GOT3 (cell line): Measurements from ENCODE around the gene PROK1.
"Not testable (repeated sequence)": the region's sequence is repeated elsewhere in the genome, so short reads cannot be mapped to it uniquely, and the experiment has no call there.

Source experiments
- DNase-seq: peaks from one replicate; lab custom pipeline; 2025; ENCODE audit warnings: mixed read lengths; lab: John Stamatoyannopoulos, UW

The PROK1 gene

DNA sequence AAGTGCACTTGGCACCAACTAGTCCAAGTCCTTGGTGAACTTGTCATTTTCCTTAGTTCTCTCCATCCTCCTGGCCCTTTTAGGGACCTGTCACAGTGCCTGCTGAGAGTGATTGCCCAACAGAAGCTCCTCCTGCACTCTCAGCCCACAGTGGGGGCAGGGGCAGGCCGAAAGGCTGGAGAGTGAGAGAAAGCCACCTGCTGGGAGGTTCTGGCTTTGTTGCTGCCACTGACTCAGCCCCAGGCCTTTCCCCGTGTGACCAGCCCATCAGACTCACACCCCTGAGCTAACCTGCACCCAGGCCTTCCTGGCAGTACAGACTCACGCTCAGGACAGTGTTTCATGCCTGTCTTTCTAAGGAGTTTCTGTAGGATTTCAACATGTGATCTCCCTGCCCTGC lies 17.1 kb upstream of the PROK1 start:
- no peak for DNase-seq

DNA sequence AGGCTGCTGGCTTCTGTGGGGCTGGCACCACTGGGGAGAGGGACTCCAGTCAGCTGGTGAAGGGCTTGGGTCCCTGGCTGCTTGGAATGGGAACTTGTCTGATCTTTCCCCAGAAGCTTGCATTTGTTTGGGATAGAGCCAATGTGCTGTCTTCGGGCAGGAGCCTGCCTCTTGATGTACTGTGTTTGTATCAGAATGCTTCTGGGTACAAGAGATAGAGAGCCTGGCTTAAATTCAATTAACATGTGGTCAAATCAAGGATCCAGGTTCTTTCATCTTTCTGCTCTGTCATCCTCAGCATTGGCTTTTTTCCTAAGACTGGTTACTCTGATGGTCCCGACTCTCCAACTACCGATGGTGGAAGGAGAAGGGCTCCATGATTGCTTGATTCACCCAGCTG lies 16.0 kb upstream of the PROK1 start:
- no peak for DNase-seq

DNA sequence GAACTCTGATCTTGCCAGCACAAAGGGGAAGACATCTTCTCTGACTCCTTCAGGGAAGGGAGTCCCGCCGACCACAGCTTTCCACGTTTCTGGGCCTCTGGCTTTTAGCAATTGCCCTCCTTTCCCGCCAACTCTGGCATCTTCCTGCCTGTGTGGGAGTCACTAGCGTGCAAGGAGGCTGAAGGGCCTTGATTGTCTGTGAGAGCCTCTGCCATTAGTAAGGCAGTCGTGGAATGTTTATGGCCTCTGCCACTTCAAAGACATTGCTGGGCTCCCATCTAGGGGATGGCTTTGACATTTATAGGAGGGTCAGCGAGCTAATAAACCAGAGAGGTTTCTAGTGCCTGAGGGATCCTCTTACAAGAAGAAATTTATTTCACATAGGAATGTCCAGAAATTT lies 14.3 kb upstream of the PROK1 start:
- DNase-seq: no peak

DNA sequence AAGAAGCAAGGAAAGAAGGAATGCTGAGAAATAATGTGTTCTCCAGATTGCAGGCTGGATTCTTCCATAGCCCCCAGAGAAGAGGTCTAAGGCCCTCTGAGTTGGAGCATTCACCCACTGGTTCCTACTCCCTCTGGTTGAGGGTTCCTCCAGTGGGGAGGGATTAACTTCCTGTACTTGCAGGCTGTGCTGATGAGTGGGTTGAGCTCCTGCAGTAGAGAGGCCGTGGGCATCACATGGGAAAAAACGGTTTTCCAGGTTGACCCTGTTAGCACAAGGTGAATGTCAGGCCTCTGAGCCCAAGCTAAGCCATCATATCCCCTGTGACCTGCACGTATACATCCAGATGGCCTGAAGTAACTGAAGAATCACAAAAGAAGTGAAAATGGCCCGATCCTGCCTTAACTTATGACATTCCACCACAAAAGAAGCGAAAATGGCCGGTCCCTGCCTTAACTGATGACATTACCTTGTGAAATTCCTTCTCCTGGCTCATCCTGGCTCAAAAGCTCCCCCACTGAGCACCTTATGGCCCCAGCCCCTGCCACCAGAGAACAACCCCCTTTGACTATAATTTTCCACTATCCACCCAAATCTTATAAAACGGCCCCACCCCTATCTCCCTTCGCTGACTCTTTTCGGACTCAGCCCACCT lies 13.2 kb upstream of the PROK1 start:
- not testable (repeated sequence) for DNase-seq

DNA sequence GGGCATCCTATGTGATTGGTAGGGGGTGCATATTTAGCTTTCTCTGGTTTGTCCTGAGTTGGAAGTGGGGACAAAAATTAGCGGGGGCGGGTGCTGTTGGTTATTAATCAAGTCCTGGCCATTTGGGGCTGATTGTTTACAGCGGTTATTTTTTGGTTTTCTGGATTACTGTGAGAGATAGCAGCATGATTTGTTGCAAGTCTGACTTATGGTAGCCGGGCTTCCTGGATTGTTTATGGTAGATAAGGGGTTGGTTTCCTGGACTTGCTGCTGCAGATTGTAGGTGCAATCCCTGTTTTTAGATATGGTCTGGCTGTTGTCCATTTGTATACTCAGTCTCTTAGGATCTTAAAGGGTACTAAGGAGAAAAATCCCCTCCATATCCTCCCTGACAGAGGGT lies 12.1 kb upstream of the PROK1 start:
- DNase-seq: no peak

DNA sequence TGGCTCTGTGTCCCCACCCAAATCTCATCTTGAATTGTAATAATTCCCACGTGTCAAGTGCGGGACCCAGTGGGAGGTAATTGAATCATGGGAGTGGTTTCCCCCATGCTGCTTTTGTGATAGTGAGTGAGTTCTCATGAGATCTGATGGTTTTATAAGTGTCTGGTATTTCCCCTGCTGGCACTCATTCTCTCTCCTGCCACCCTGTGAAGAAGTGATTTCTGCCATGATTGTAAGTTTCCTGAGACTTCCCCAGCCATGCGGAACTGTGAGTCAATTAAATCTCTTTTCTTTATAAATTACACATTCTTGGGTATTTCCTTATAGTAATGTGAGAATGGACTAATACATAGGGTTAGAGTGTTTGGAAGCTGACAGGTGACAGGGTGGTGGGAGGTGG lies 11.1 kb upstream of the PROK1 start:
- not testable (repeated sequence) for DNase-seq

DNA sequence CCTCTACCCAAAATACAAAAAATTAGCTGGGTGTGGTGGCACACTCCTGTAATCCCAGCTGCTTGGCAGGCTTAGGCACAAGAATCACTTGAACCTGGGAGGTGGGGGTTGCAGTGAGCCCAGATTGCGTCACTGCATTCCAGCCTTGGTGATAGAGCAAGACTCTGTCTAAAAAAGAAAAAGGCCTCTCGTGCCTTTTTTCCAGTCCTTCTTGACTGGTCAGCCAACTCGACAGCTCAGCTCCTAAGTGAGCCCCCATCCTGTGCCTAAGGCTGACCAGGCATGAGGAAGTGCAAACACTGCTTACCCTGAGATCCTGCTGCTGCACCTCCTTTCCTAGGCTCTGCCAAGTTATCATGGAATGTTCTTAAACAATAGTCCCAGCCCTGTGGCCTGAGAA lies 10.1 kb upstream of the PROK1 start:
- no peak for DNase-seq

DNA sequence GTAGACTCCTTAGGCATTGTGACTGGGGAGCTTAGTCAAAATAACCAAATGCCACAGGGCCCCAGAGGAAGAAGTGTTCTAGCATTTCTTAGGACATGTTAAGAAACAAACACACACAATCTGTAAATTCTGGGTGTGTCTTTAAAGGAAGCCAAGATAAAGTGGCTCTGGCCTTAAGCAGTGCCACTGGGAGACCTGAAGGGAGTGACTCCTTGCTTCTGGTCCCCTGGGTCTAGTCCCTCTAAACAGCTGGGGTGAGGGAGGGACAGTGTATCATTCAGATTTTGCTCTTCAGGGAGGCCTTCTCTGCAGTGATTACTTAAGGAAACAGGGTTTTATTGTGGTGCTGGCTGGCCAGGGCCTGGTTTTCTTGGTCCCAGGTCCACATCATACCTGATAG lies 9.1 kb upstream of the PROK1 start:
- no peak for DNase-seq

DNA sequence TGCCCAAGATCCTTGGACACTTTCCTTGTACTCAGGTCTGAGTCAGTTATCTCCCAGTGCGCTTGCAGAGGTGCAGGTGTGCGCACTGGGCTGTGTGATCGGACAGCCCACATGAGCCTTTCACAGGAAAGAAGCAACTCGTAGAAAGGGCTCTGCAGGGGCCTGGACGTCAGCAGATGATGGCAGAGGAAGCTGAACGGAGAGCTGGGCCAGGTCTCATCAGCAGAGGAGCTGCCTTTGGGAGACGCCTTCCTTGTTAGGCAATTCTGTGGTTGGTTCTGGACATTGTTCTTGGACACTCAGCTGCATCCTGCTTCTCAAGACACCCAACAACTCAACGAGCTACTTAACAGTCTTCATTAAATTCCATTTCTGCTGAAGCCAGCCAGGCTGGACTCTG lies 7.5 kb upstream of the PROK1 start:
- DNase-seq: no peak

DNA sequence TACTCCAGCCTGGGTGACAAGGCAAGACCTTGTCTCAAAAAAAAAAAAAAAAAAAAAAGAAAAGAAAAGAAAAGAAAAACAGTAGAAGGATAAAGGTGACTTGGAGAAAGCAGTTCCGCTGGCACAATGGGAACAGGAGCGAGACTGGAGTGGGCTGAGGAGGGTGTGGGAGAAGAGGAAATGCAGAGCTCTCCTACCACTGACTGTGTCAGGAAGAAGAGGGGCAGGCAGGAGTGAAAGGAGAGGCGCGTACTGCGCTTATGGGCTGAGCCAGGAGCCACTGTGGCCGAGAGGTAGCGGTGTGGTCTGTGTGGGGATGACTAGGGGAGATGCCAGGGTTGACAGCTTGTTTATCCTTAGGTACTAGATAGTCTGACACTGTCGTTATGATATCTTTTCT lies 6.4 kb upstream of the PROK1 start:
- DNase-seq: no peak

DNA sequence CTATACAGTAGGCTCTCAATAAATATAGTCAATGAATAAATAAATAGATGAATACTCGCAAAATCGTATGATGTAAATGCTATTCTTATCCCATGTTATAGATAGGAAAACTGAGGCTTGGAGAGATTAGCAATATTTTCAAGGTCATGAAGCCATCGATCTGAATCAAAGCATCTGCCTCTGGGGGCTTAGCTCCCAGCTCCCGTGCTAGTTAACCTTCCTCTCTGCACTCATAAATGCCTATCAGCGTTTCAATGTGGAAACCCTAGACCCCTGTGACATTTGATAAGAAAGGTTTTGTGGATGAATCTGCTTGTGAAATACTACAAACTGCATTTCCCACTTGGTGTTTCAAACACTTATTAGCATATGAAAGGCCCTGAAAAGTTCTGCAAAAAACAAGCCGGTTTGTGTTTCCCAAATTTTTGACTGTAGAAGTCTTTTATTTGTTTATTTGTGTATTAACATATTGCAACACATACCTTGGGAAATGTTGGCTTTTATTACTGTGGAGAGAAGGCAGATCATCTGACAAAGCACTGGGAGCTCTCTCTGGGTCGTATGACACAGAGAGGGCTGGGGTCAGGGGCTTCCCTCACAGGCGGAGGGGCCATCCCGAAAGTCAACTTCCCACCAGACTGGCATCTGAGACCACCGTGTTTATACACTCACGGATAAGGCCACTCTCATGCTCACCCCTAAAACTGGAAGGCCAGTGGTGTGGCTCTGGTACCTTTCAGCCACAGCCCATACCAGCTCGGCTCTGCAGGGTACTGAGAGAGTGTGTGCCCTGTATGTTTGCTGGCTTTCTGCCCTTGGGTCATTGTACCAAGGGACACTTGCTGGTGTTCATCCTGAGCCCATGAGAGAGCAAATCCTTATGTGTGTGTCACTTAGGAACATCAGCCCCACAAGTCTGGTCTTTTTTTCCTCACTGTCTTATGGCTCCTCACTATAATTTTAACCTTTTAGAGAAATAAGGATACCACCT lies 993 bp upstream of the PROK1 start:
- DNase-seq: no peak

DNA sequence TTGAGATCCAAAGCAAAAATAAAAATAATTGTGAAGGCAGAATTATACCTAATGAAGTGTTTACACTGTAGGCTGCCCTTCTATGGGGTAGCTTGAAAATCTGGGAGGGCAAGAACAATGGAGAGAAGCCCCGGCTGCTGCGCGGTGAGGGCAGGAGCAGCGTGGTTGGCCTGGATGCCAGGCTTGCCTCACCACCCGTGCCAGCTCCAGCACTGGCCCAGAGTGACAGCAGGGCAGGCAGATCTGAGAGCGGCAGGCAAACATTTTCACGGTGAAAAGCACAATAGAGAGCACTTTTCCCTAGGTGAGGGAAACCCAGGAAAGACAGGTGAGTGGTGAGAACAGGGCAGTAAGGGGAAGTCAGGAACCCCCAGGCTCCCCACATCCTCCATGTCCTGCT lies 1.4 kb downstream of the PROK1 start:
- DNase-seq: no peak

DNA sequence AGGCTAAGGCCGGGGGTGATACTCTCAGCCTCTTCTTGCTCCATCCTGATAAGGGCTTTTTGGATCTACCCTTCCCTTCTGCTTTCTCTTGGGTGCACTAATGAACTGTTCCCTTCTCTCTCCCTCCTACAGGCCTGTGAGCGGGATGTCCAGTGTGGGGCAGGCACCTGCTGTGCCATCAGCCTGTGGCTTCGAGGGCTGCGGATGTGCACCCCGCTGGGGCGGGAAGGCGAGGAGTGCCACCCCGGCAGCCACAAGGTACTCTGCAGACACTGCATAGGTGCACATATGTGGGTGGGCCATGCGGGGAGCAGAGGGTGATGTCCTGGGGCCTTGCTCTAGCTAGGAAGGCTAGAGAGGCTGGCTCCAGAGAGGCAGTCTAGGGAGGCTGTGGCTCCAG lies 2.9 kb downstream of the PROK1 start:
- DNase-seq: no peak

DNA sequence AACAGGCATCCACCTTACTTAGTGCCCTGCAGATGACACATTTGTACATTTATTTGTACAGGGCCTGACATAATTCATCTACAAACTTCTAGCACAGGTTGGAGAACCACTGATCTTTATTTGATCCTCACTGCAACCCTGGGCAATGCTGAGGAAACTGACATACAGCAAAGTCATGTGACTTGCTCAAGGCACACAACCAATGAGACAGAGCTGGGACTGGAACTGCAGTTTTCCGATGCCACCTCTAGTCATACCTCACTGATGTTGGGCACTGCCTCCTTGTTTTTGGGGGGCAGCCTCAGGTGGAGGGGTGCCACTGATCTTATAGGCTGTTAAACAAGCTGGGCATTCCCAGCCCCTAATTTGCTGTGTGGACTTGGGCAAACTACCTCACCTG lies 3.4 kb downstream of the PROK1 start:
- DNase-seq: no peak

DNA sequence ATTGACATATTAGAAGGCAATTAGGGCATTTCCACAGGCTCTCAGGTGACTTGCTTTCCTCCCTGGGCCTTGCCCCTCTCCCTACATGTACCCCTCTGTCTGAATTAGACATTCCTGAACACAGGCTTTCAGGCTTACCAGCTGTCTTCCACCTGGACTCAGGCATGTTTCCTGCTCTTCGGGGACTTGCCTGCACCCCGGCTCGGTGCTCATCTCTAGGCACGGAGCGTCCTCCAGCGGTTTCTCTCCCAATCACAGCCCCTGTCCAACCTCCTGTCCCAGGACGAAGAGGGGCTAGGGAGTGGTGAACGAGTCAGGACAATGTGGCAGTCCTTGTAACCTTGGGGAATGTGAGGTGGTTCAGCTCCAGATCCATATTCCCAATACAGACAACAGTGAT lies 4.2 kb downstream of the PROK1 start:
- no peak for DNase-seq

DNA sequence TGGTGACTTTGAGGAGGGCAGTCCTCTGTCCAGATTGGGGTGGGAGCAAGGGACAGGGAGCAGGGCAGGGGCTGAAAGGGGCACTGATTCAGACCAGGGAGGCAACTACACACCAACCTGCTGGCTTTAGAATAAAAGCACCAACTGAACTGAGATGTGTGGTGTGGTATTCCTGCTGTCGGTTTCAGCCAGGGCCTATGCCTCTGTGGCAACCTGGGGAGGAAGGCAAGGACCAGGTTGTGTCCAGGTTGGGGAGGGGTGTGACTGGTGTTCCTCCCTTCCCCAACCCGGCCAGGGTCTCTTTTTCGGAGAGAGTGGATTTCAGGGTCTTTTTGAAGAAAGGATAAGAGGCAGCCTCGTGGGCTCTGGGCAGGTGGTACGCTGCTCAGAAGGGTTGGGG lies 6.3 kb downstream of the PROK1 start:
- DNase-seq: no peak

DNA sequence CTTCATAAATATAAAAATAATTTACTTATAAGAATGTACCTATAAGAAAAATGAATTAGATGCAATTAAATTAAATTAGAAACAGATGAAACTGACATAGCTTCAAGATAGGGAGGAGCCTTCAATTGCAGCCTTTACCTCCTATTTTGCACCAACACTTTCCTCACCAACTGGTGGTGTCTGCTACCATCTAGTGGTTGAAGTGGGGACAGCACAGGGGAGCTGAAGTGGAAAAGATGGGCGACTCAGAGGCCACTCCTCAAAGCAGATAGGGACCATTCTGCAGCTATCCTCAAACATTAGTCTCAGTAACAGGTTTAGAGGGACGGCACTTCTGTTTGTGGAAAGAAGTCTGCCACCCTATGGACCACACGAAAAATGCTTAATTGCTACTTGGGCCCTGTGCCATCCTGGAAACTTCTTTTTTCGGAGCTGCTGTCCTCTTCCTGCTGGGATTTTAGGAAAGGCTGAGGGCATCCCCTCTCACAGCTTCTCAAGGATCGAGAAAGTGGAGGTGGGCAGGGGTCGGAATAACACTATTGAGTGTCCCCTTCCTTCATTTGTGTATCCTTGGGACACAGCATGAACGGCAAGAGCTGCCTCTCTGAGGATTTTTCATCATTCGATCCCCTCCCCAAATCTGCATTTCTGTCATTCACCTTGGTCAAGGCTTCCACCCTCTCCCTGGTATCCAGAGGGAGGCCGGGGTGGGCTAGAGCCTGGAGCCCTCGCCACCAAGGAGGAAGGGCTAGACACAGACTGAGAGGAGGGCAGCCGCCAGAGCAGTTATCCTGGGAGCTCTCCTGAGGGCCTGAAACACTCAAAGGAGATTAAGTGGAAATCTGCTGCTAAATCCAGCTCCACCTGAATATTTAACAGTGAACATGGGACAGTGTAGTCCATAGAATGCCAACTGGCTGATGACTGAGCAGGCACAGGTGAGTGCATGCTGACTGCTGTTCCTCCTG lies 9.6 kb downstream of the PROK1 start:
- DNase-seq: peak; percentile 13

DNA sequence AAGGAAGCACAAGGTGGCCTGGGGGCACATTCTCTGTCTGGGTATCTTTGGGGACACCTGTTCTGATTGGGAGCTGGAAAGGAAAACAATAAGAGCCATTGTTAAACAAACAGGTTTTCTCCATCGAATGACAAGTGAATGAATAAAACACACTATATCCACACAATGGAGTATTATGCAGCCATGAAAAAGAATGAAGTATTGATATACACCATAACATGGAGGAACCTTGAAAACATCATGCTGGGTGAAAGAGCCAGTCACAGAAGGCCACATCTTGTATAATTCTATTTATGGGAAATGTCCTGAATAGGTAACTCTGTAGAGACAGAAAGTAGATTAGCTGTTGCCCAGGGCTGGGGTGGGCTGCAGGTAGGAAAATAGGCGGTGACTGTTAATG lies 11.1 kb downstream of the PROK1 start:
- no peak for DNase-seq

DNA sequence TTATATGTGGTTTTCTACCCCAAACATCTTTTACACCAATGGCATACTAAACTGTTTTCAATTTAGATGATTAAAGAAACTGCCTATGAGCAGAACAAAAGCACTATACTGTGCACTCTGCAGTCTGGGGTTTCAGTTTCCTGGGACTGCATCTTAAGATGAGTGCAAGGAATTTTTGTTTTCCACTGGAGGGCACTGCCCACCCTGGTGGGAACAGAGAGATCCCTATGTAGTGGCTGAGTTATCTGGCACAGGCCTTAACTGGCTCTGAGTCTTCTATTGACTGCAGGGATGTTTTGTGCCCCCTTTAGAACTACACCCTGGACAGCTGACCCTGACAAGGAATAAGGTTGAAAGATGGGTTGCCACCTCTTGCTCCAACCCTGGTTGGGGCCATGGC lies 12.0 kb downstream of the PROK1 start:
- DNase-seq: no peak

DNA sequence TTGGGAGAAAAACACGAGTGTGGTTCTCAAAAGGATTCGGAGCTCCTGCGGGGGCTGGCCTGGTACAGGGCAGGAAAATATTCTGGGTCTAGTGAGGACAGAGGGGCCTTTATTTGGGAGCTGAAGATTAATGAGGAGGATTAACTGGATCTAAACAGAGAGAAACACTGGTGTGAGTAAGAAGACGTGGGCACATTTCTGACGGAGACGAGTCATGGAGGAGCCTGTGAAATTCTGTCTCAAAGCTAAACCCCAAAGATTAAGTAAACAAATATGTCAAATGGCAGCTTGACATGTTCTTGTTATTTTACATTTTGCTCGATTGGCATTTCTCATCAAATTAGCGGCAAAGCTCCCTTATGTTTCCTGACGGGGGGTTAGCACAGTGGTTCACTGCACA lies 12.8 kb downstream of the PROK1 start:
- DNase-seq: no peak

DNA sequence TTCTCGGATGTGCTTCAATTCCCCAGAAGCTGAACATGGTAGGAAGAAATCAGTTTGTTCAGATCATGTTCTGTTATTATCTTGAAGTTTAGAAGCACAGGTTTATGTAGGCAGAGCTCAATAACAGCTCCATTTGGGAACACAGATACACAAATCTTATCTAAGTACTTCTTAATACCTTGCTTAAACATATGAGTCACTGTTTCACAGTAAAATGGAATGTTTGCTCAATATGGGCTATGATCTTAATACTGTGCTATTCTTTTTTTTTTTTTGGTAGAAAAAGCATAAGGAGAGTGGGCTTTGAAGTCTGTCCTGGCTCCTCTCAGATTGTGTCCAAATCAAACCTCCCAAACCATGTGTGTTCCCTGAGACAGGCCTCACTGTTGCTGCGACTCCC lies 13.4 kb downstream of the PROK1 start:
- DNase-seq: no peak

DNA sequence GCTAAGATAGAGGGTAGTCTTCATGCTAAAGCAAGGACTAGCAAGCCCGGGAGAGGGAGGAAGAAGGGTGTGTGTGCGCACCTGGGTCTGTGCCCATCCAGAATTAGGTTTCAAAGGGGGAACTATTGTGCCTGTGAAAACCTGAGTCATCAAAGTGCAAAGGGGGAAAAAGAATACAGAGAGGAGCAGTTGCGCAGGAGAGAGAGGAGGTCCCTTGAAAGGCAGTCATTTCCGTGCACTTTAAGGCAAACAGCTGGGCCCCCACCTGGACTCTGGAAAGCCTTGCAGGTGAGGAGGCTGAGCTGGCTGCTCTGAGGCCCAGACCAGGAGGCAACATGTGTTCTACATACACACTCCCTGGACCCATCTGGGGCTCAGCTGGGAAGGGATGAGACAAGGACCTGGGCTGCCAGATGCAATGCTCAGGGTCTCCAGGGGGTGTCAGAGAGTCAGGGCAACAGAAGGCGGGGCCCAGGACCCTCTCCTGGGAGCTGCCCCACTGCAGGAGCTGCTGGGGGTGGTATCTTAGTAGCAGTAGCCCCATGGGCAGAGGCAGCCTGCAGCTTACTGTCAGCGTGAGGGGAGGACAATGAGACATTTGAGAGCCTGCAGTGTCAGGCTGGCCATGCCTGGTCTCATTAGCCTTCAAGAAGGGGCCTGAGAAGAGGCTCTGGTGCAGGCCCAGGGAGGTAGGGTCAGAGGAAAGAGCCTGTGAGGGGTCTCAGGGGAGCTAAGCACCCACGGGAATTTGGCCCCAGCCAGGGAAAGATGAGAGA lies 14.3 kb downstream of the PROK1 start:
- DNase-seq: no peak
